Adrenal gland (tissue), 12 donors: Measurements from ENCODE around the gene PIP5K1C. TPM values are rescaled to one million over a fixed set of nuclear protein-coding genes. Genes with fewer than 3 reads are reported as not detected.

Experiments
- DNase-seq, 7 donors: peaks; one replicate each; pipeline ENCODE4 v3.0.0-alpha.2; 2019 to 2020
- H3K27ac ChIP-seq, 5 donors: fragments of 200-600 bp; sonication (generic) in 4 of 5; 1 replicate in 3 of 5; 2 replicates in 2 of 5; pipeline versions ENCODE4 v1.5.1 to v1.8.0; 2016 to 2020; ENCODE audit warnings: mild to moderate bottlenecking in 1 of 5
- H3K27me3 ChIP-seq: fragments of 200-600 bp; 2 replicates; pipeline ENCODE4 v1.8.0; 2021
- H3K36me3 ChIP-seq, 2 donors: fragments of 200-600 bp; replicated peaks in 1 of 2; 1 replicate in 1 of 2; 2 replicates in 1 of 2; pipeline versions ENCODE4 v1.5.1 to v1.8.0; 2018 to 2022
- H3K4me1 ChIP-seq, 2 donors: fragments of 200-600 bp; replicated peaks in 1 of 2; 1 replicate in 1 of 2; 2 replicates in 1 of 2; pipeline versions ENCODE4 v1.5.1 to v1.8.0; 2018 to 2021
- H3K4me3 ChIP-seq, 4 donors: fragments of 200-600 bp; sonication (generic) in 3 of 4; one replicate each; pipeline ENCODE4 v1.5.1; 2016 to 2018
- H3K9me3 ChIP-seq, 3 donors: fragments of 200-600 bp; sonication (generic) in 1 of 3; replicated peaks in 1 of 3; 1 replicate in 2 of 3; 2 replicates in 1 of 3; pipeline versions ENCODE4 v1.5.1 to v1.8.0; 2016 to 2021
- CTCF ChIP-seq, 6 experiments: fragments of 450-650 bp in 4 of 6; fragments of 200-600 bp in 2 of 6; sonication (generic) in 1 of 6; IDR thresholded peaks; 1 replicate in 5 of 6; 2 replicates in 1 of 6; pipeline versions ENCODE4 v1.5.1 to v1.8.0; 2016 to 2021; ENCODE audit warnings: antibody characterized with exemption in 6 of 6, mild to moderate bottlenecking in 2 of 6, moderate library complexity in 1 of 6
- POLR2A ChIP-seq, 2 donors: fragments of 450-650 bp; IDR thresholded peaks; one replicate each; pipeline ENCODE4 v1.6.1; 2017; ENCODE audit warnings: antibody characterized with exemption in 2 of 2, mild to moderate bottlenecking in 2 of 2, moderate library complexity in 1 of 2
- WGBS, 4 donors: extraction: QIAGEN DNeasy Blood & Tissue Kit in 2 of 4; methylation state at CpG; one replicate each; pipeline versions ENCODE4 v1.1.5 to v1.1.7; 2013 to 2017; 5-methylcytosine and 5-hydroxymethylcytosine counted together
- intact Hi-C, 2 donors: fragments of 100-400 bp; cut with DNase I; formaldehyde crosslinking; loops; one replicate each; pipeline versions ENCODE4 v1.14.1 to v1.15.0; 2022 to 2023
- polyA plus RNA-seq, 3 donors: library from polyadenylated mRNA; stranded (reverse); fragments of 200-250 nt in 2 of 3; fragments of 350-450 nt in 1 of 3; fragmentation: Illumina TruSeq in 1 of 3; extraction: RNeasy Lipid Tissue Mini Kit (QIAGEN cat#74804) in 1 of 3; gene quantifications; one replicate each; pipeline ENCODE4 v1.2.3, GENCODE V29; 2013 to 2014
- total RNA-seq, 9 donors: library from RNA; depleted of rRNA in 4 of 9; stranded (reverse); fragments of >200 nt in 4 of 9; fragments of 120-200 nt in 1 of 9; fragmentation: NEBNext Ultra II Directional in 1 of 9; extraction: Animal tissue kit (Norgen Biotek cat#: 25700) in 1 of 9; gene quantifications; one replicate each; pipeline versions ENCODE4 v1.1.0 to v1.2.4, GENCODE V29; 2013 to 2023
- donor health status: healthy with polysubstance abuse.
- donor health status: Bipolar disorder and iron deficiency.
- donor health status: DM: yes; HTN: yes; CAD: no.
- donor health status: DM: no; HTN: no; CAD: no.
- donor health status: DM: no; HTN: no; CAD: no.
- donor health status: DM: yes; HTN: yes; CAD: no.

PIP5K1C gene
- total and polyA plus RNA-seq, 12 donors, result 4.0 to 44.7 (median 31.0) TPM

GRCh38 chr19:3589949-3590348, 110.3 kb downstream of the PIP5K1C start:
- intact Hi-C loops, result no loop called here
- Histone ChIP-seq H3K27ac (no peak overlapping the region), H3K9me3 (no peaks in the 10 kb centered on the region), H3K36me3 (no peaks in the 10 kb centered on the region), H3K4me3 (no peak overlapping the region), H3K27me3 (peaks cover 9% of the 10 kb centered on the region), H3K4me1 (peaks cover 0 to 3% of the 10 kb centered on the region in 2 donors)
- 93 to 100% (median 94%) methylated on average over 8 to 22 of the region's 22 CpGs for whole genome bisulfite sequencing, 4 donors
- peak in 1 of 7 donors; percentile 19 for DNase-seq
- TF ChIP-seq POLR2A (IDR thresholded peaks at IDR 0.05) (no peak), CTCF (IDR thresholded peaks at IDR 0.05) (no peak)

- peaks cover 9% of the 10 kb centered on the region for H3K27me3 ChIP-seq
- WGBS, 4 donors, result 81 to 87% (median 85%) methylated on average over 10 to 11 of the region's 11 CpGs
- no peaks in the 10 kb centered on the region for H3K36me3 ChIP-seq
- no peak for DNase-seq
- no peak overlapping the region for H3K4me3 ChIP-seq
- H3K27ac ChIP-seq, result no peak overlapping the region
- no peak for TF ChIP-seq CTCF (IDR thresholded peaks at IDR 0.05)
- TF ChIP-seq POLR2A (IDR thresholded peaks at IDR 0.05), result no peak
- H3K9me3 ChIP-seq, result no peaks in the 10 kb centered on the region
- H3K4me1 ChIP-seq, result peaks cover 0 to 3% of the 10 kb centered on the region in 2 donors
- intact Hi-C loops, result no loop called here
These were observed 110.8 kb downstream of the PIP5K1C start for GRCh38 chr19:3589439-3589838.

GRCh38 chr19:3586707-3587346, 113.4 kb downstream of the PIP5K1C start:
- H3K4me1 ChIP-seq, result peaks cover 0 to 3% of the 10 kb centered on the region in 2 donors
- WGBS, 4 donors, result 58 to 72% (median 68%) methylated on average over 15 to 31 of the region's 31 CpGs
- intact Hi-C loops, result no loop called here
- no peak overlapping the region for H3K4me3 ChIP-seq
- DNase-seq, result peak in 1 of 7 donors; percentile 47
- peaks cover 9% of the 10 kb centered on the region for H3K27me3 ChIP-seq
- TF ChIP-seq POLR2A (IDR thresholded peaks at IDR 0.05) (no peak), CTCF (IDR thresholded peaks at IDR 0.05) (no peak)
- H3K36me3 ChIP-seq, result no peaks in the 10 kb centered on the region
- H3K27ac ChIP-seq, result no peak overlapping the region
- H3K9me3 ChIP-seq, result no peaks in the 10 kb centered on the region

- intact Hi-C loops, result no loop called here
These were observed 114.1 kb downstream of the PIP5K1C start for GRCh38 chr19:3586127-3586626.

More at GRCh38 chr19:3586127-3586626, 114.1 kb downstream of the PIP5K1C start:
- Histone ChIP-seq H3K4me1 (peaks cover 0 to 3% of the 10 kb centered on the region in 2 donors), H3K36me3 (no peaks in the 10 kb centered on the region), H3K27me3 (peaks cover 9% of the 10 kb centered on the region), H3K27ac (no peak overlapping the region), H3K4me3 (peak overlapping the region in 1 of 4 donors; percentile 49), H3K9me3 (no peaks in the 10 kb centered on the region)
- WGBS, 4 donors, result 0 to 37% (median 23%) methylated on average over 1 to 16 of the region's 16 CpGs
- TF ChIP-seq POLR2A (IDR thresholded peaks at IDR 0.05) (no peak), CTCF (IDR thresholded peaks at IDR 0.05) (peak; percentile 20 to 62 (median 46))
- no peak for DNase-seq
